ENCODE data around the gene MYO1H. TPM values are rescaled to one million over a fixed set of nuclear protein-coding genes. Genes with fewer than 3 reads are reported as not detected.
A peak's percentile ranks its signal among the peaks of the same experiment; 100 is the strongest.
"Not testable (repeated sequence)": the region's sequence is repeated elsewhere in the genome, so short reads cannot be mapped to it uniquely, and the experiment has no call there.

The MYO1H gene
- total RNA-seq = not detected
- long read RNA-seq, partial matches to known transcripts = 0 of 2 reads
- long read RNA-seq, other reads (novel, unspliced or antisense) = 2 of 2 reads

- intact Hi-C loops (cut with DNase I) = no loop called here
- DNase-seq (ENCODE audit: low spot score) = no peak
Observed at GRCh38 chr12:109347589-109347988, at the start of gene MYO1H. TSS of gene MYO1H (plus strand) at chr12:109347900. CDS start at chr12:109347961, 61 bp downstream.

- DNase-seq (ENCODE audit: low spot score) = no peak
- intact Hi-C loops (cut with DNase I) = no loop called here
Observed at GRCh38 chr12:109299849-109300248, 47.9 kb upstream of the MYO1H start.

GRCh38 chr12:109301643-109302168 lies 46.0 kb upstream of the MYO1H start:
- intact Hi-C loops (cut with DNase I) = no loop called here
- DNase-seq (ENCODE audit: low spot score) = peak; percentile 3

GRCh38 chr12:109302358-109302757 lies 45.3 kb upstream of the MYO1H start:
- peak; percentile 24 for DNase-seq (ENCODE audit: low spot score)
- intact Hi-C loops (cut with DNase I) = no loop called here

GRCh38 chr12:109302770-109303169 lies 44.9 kb upstream of the MYO1H start:
- intact Hi-C loops (cut with DNase I) = no loop called here
- no peak for DNase-seq (ENCODE audit: low spot score)

GRCh38 chr12:109304485-109304884 lies 43.2 kb upstream of the MYO1H start:
- intact Hi-C loops (cut with DNase I) = no loop called here
- DNase-seq (ENCODE audit: low spot score) = no peak

- no peak for DNase-seq (ENCODE audit: low spot score)
- intact Hi-C loops (cut with DNase I) = no loop called here
Observed at GRCh38 chr12:109305547-109305946, 42.2 kb upstream of the MYO1H start.

GRCh38 chr12:109307051-109307450 lies 40.6 kb upstream of the MYO1H start:
- intact Hi-C loops (cut with DNase I) = no loop called here
- DNase-seq (ENCODE audit: low spot score) = no peak

- DNase-seq (ENCODE audit: low spot score) = no peak
- intact Hi-C loops (cut with DNase I) = no loop called here
Observed at GRCh38 chr12:109308534-109309380, 38.9 kb upstream of the MYO1H start, which contains the start of gene FOXN4. TSS of gene FOXN4 (minus strand) at chr12:109309284. CDS start at chr12:109308321, 963 bp downstream.

- intact Hi-C loops (cut with DNase I) = no loop called here
- no peak for DNase-seq (ENCODE audit: low spot score)
Observed at GRCh38 chr12:109309381-109310246, 38.1 kb upstream of the MYO1H start.

- intact Hi-C loops (cut with DNase I) = no loop called here
- DNase-seq (ENCODE audit: low spot score) = no peak
Observed at GRCh38 chr12:109310247-109311125, 37.2 kb upstream of the MYO1H start.

GRCh38 chr12:109321294-109321693 lies 26.4 kb upstream of the MYO1H start:
- DNase-seq (ENCODE audit: low spot score); intact Hi-C loops (cut with DNase I): not testable (repeated sequence)

GRCh38 chr12:109329003-109329402 lies 18.7 kb upstream of the MYO1H start:
- DNase-seq (ENCODE audit: low spot score) = no peak
- intact Hi-C loops (cut with DNase I) = no loop called here

GRCh38 chr12:109329686-109330085 lies 18.0 kb upstream of the MYO1H start:
- intact Hi-C loops (cut with DNase I) = no loop called here
- no peak for DNase-seq (ENCODE audit: low spot score)

- intact Hi-C loops (cut with DNase I) = no loop called here
- DNase-seq (ENCODE audit: low spot score) = no peak
Observed at GRCh38 chr12:109330282-109331230, 17.1 kb upstream of the MYO1H start.

GRCh38 chr12:109331301-109331952 lies 16.3 kb upstream of the MYO1H start:
- no peak for DNase-seq (ENCODE audit: low spot score)
- intact Hi-C loops (cut with DNase I) = no loop called here

GRCh38 chr12:109334887-109335286 lies 12.8 kb upstream of the MYO1H start:
- intact Hi-C loops (cut with DNase I) = no loop called here
- DNase-seq (ENCODE audit: low spot score) = no peak

- intact Hi-C loops (cut with DNase I) = no loop called here
Observed at GRCh38 chr12:109336593-109336992, 11.1 kb upstream of the MYO1H start.

More at GRCh38 chr12:109336593-109336992, 11.1 kb upstream of the MYO1H start:
- no peak for DNase-seq (ENCODE audit: low spot score)
